SK-N-SH (cell line): Measurements from ENCODE around the gene ERAP2. TPM values are rescaled to one million over a fixed set of nuclear protein-coding genes. Genes with fewer than 3 reads are reported as not detected.

Source experiments
- CTCF ChIA-PET: fragments of 300-600, 350-600 bp; formaldehyde crosslinking; extraction: SDS; loops from one replicate; lab custom pipeline; 2021; lab: Yijun Ruan, JAX
- POLR2A ChIA-PET: fragments of 350-600 bp; sonication (Branson Sonifier 250); formaldehyde crosslinking; extraction: SDS; loops from one replicate; lab custom pipeline; 2020; ENCODE audit warnings: antibody characterized with exemption, inconsistent platforms; lab: Yijun Ruan, JAX
- DNase-seq: peaks from one replicate; pipeline ENCODE4 v3.0.0; 2012
- H2AFZ ChIP-seq: fragments of 200-600 bp; sonication (generic); 2 replicates; pipeline ENCODE4 v1.8.1; 2016; ENCODE audit warnings: antibody characterized with exemption, mild to moderate bottlenecking, low read depth
- H3F3A ChIP-seq: fragments of 200-600 bp; sonication (generic); replicated peaks from 2 replicates; pipeline ENCODE3; 2016; ENCODE audit warnings: antibody characterized with exemption, mild to moderate bottlenecking; ENCODE audit not compliant: insufficient read depth
- H3K27ac ChIP-seq, 2 experiments: fragments of 200-500 bp in 1 of 2; fragments of 200-600 bp in 1 of 2; sonication (Bioruptor generic) in 1 of 2; sonication (generic), shearing (Covaris generic) in 1 of 2; 2 replicates each; pipeline versions ENCODE4 v1.5.1 to v1.6.1; 2014 to 2016; ENCODE audit warnings: low read depth in 2 of 2, inconsistent platforms in 1 of 2, low read length in 1 of 2, mild to moderate bottlenecking in 1 of 2, mixed read lengths in 1 of 2
- H3K27me3 ChIP-seq: fragments of 200-600 bp; sonication (generic), shearing (Covaris generic); 2 replicates; pipeline ENCODE4 v1.6.1; 2016; ENCODE audit warnings: mixed run types; ENCODE audit not compliant: insufficient read depth
- H3K36me3 ChIP-seq, 2 experiments: fragments of 200-500 bp in 1 of 2; fragments of 200-600 bp in 1 of 2; sonication (Bioruptor generic) in 1 of 2; sonication (generic) in 1 of 2; replicated peaks in 1 of 2; 2 replicates each; pipeline versions ENCODE3 to v1.5.1; 2014 to 2016; ENCODE audit warnings: low read length in 1 of 2, mild to moderate bottlenecking in 1 of 2; ENCODE audit not compliant: insufficient read depth in 2 of 2, control insufficient read depth in 1 of 2
- H3K4me1 ChIP-seq, 2 experiments: fragments of 200-500 bp in 1 of 2; fragments of 200-600 bp in 1 of 2; sonication (Bioruptor generic) in 1 of 2; sonication (generic), shearing (Covaris generic) in 1 of 2; 2 replicates each; pipeline versions ENCODE4 v1.5.1 to v1.6.1; 2014 to 2016; ENCODE audit warnings: low read depth in 1 of 2, low read length in 1 of 2, mixed run types in 1 of 2; ENCODE audit not compliant: insufficient read depth in 2 of 2, control insufficient read depth in 1 of 2
- H3K4me2 ChIP-seq: fragments of 200-600 bp; sonication (generic), shearing (Covaris generic); 2 replicates; pipeline ENCODE4 v1.6.1; 2017; ENCODE audit warnings: mixed run types
- H3K4me3 ChIP-seq, 2 experiments: fragments of 200-500 bp in 1 of 2; fragments of 200-600 bp in 1 of 2; sonication (Bioruptor generic) in 1 of 2; sonication (generic), shearing (Covaris generic) in 1 of 2; 2 replicates each; pipeline versions ENCODE4 v1.5.1 to v1.8.1; 2014 to 2016; ENCODE audit warnings: low read depth in 2 of 2, inconsistent platforms in 1 of 2, low read length in 1 of 2, mild to moderate bottlenecking in 1 of 2, mixed read lengths in 1 of 2, moderate library complexity in 1 of 2
- H3K79me2 ChIP-seq: fragments of 200-600 bp; sonication (generic); 2 replicates; pipeline ENCODE4 v1.8.1; 2017; ENCODE audit warnings: mild to moderate bottlenecking; ENCODE audit not compliant: insufficient read depth
- H3K9ac ChIP-seq: fragments of 200-600 bp; sonication (generic); 2 replicates; pipeline ENCODE4 v1.6.1; 2017; ENCODE audit warnings: mixed run types
- H3K9me2 ChIP-seq: fragments of 200-600 bp; sonication (generic); 2 replicates; pipeline ENCODE4 v1.6.1; 2017; ENCODE audit warnings: mixed run types
- H3K9me3 ChIP-seq: fragments of 200-600 bp; sonication (generic); 2 replicates; pipeline ENCODE4 v1.6.1; 2017; ENCODE audit warnings: mixed run types, mild to moderate bottlenecking, moderate library complexity
- H4K20me1 ChIP-seq: fragments of 200-600 bp; sonication (generic); 2 replicates; pipeline ENCODE4 v1.6.1; 2017; ENCODE audit warnings: mild to moderate bottlenecking, mixed run types; ENCODE audit not compliant: insufficient read depth
- CTCF ChIP-seq: fragments of 200-600 bp; sonication (generic); IDR thresholded peaks from 2 replicates; pipeline ENCODE4 v1.6.1; 2017; ENCODE audit warnings: antibody characterized with exemption, mild to moderate bottlenecking, moderate library complexity
- EP300 ChIP-seq, 2 experiments: IDR thresholded peaks; 2 replicates each; pipeline versions ENCODE4 v1.4.0 to v1.6.1; 2012; ENCODE audit warnings: borderline replicate concordance in 1 of 2, low read depth in 1 of 2, low read length in 1 of 2
- FOSL2 ChIP-seq: IDR thresholded peaks from 2 replicates; pipeline ENCODE4 v1.4.0; 2012; ENCODE audit warnings: low read depth, mild to moderate bottlenecking, moderate library complexity, borderline replicate concordance
- FOXM1 ChIP-seq: IDR thresholded peaks from 2 replicates; pipeline ENCODE4 v1.4.0; 2012; ENCODE audit warnings: low read depth, mild to moderate bottlenecking
- JUND ChIP-seq: IDR thresholded peaks from 2 replicates; pipeline ENCODE4 v1.4.0; 2012
- NRF1 ChIP-seq: IDR thresholded peaks from 2 replicates; pipeline ENCODE4 v1.6.1; 2012; ENCODE audit warnings: low read depth, mild to moderate bottlenecking, low read length
- TCF12 ChIP-seq: IDR thresholded peaks from 2 replicates; pipeline ENCODE4 v1.4.0; 2012
- USF1 ChIP-seq: IDR thresholded peaks from 2 replicates; pipeline ENCODE4 v1.4.0; 2012; ENCODE audit warnings: low read depth, borderline replicate concordance
- WGBS: methylation state at CpG from one replicate; pipeline ENCODE4 v1.1.6; 2017; ENCODE audit warnings: low lambda C conversion rate; 5-methylcytosine and 5-hydroxymethylcytosine counted together
- polyA plus RNA-seq, 3 experiments: library from polyadenylated mRNA; depleted of rRNA; stranded (reverse); fragments of >200 nt; gene quantifications; 2 replicates each; pipeline ENCODE4 v1.2.3, GENCODE V29; 2012
- TF ChIP-seq, protein P1 (sequence below): IDR thresholded peaks from 2 replicates; pipeline ENCODE4 v1.4.0; 2012; ENCODE audit warnings: low read depth
- TF ChIP-seq, protein P2 (sequence below): IDR thresholded peaks from 2 replicates; pipeline ENCODE4 v1.4.0; 2012; ENCODE audit warnings: low read depth, borderline replicate concordance

ERAP2 gene
- polyA plus RNA-seq, 1 of the 3 experiments (the other 2 are of a cell fraction) = 13.2 TPM

- Histone ChIP-seq H3K36me3 (no peaks in the 10 kb centered on the region), H3F3A (peaks cover 8% of the 10 kb centered on the region), H3K9me3 (no peaks in the 10 kb centered on the region), H3K4me2 (peak overlapping the region; percentile 3; the same call in 1 of the 2 replicates), H3K9me2 (0 out of 2 replicates have a peak, but pooled peaks cover 3% of the 10 kb centered on the region), H2AFZ (peak overlapping the region; percentile 42; the same call in 1 of the 2 replicates), H3K79me2 (no peaks in the 10 kb centered on the region), H3K4me3 (peak overlapping the region in 1 of 2 experiments; percentile 22; a peak in 1 of 4 replicates), H3K27ac (peak overlapping the region in 1 of 2 experiments; percentile 28; a peak in 1 of 4 replicates), H3K27me3 (no peaks in the 10 kb centered on the region), H4K20me1 (no peaks in the 10 kb centered on the region), H3K9ac (no peak overlapping the region), H3K4me1 (peaks cover 0 to 5% of the 10 kb centered on the region in 2 experiments; a peak in 3 of 4 replicates)
- POLR2A ChIA-PET = no interaction called here
- TF ChIP-seq, protein P1, sequence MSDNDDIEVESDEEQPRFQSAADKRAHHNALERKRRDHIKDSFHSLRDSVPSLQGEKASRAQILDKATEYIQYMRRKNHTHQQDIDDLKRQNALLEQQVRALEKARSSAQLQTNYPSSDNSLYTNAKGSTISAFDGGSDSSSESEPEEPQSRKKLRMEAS = peak; percentile 95
- TF ChIP-seq EP300 (IDR thresholded peaks at IDR 0.05; ENCODE audit: borderline replicate concordance in 1 of 2, low read depth in 1 of 2, low read length in 1 of 2) (peak in 1 of 2 experiments; percentile 12; a peak in 1 of 4 replicates), CTCF (no peak), USF1 (no peak), TCF12 (peak; percentile 43), NRF1 (peak; percentile 26; the same call in 1 of the 2 replicates), FOSL2 (peak; percentile 75), JUND (peak; percentile 73)
- TF ChIP-seq, protein P2, sequence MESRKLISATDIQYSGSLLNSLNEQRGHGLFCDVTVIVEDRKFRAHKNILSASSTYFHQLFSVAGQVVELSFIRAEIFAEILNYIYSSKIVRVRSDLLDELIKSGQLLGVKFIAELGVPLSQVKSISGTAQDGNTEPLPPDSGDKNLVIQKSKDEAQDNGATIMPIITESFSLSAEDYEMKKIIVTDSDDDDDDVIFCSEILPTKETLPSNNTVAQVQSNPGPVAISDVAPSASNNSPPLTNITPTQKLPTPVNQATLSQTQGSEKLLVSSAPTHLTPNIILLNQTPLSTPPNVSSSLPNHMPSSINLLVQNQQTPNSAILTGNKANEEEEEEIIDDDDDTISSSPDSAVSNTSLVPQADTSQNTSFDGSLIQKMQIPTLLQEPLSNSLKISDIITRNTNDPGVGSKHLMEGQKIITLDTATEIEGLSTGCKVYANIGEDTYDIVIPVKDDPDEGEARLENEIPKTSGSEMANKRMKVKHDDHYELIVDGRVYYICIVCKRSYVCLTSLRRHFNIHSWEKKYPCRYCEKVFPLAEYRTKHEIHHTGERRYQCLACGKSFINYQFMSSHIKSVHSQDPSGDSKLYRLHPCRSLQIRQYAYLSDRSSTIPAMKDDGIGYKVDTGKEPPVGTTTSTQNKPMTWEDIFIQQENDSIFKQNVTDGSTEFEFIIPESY = no peak
- CTCF ChIA-PET = interaction anchor here (1.2 kb wide), 1 partner anchor 24 kb away, joined by 5 read pairs; no protein-coding TSS in a partner anchor
- WGBS = 29% methylated on average over 4 of the region's 4 CpGs
- no peak for DNase-seq
Measured at GRCh38 chr5:96893342-96893741, 17.0 kb downstream of the ERAP2 start.

DNA sequence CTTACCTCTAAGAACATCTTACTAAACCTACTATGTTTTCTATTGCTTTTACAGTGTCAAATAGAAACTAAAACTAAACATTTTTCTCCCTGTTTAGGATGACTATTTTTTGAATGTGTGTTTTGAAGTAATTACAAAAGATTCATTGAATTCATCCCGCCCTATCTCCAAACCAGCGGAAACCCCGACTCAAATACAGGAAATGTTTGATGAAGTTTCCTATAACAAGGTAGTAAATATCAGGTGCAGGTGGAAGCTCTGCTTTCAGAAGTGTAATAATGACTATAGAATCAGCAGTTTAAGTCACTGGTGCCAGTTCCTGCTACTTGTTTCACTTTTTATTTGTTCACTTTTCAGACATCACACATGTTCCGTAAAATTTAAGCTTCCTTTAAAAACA is 20.0 kb downstream of the ERAP2 start:
- Histone ChIP-seq H4K20me1 (no peaks in the 10 kb centered on the region), H3K36me3 (no peaks in the 10 kb centered on the region), H3F3A (peaks cover 8% of the 10 kb centered on the region), H3K79me2 (no peaks in the 10 kb centered on the region), H3K4me1 (peaks cover 0 to 5% of the 10 kb centered on the region in 2 experiments; a peak in 3 of 4 replicates), H3K9me3 (no peaks in the 10 kb centered on the region), H3K9ac (no peak overlapping the region), H3K9me2 (0 out of 2 replicates have a peak, but pooled peaks cover 3% of the 10 kb centered on the region), H3K4me2 (no peak overlapping the region)
- CTCF ChIA-PET = interaction anchor here (1.1 kb wide), 1 partner anchor 101 kb away, joined by 4 read pairs; no protein-coding TSS in a partner anchor
- 94% methylated on average over 4 of the region's 4 CpGs for WGBS
- no peak for TF ChIP-seq FOXM1
- TF ChIP-seq, all 33 proteins: peak for 0
- Histone ChIP-seq H3K4me3 (no peak overlapping the region), H3K27ac (no peak overlapping the region), H2AFZ (no peak overlapping the region), H3K27me3 (no peaks in the 10 kb centered on the region)
- DNase-seq = no peak
- POLR2A ChIA-PET = no interaction called here
